ENCODE results near the gene DRAXIN.

Gene DRAXIN

GRCh38 chr1:11712285-11712684 is 20.8 kb downstream of the DRAXIN start:
- DNase-seq: no peak

- no peak for DNase-seq
Measured at GRCh38 chr1:11713095-11713494, 21.6 kb downstream of the DRAXIN start.

- no peak for DNase-seq
Measured at GRCh38 chr1:11714831-11715575, 23.5 kb downstream of the DRAXIN start.

GRCh38 chr1:11719313-11720032 is 28.0 kb downstream of the DRAXIN start:
- peak; percentile 83 for DNase-seq

GRCh38 chr1:11720033-11720376 is 28.5 kb downstream of the DRAXIN start:
- no peak for DNase-seq

- DNase-seq: no peak
Measured at GRCh38 chr1:11720525-11720924, 29.0 kb downstream of the DRAXIN start.

GRCh38 chr1:11721311-11721710 is 29.8 kb downstream of the DRAXIN start:
- no peak for DNase-seq

- DNase-seq: no peak
Measured at GRCh38 chr1:11722538-11722937, 31.0 kb downstream of the DRAXIN start.

- DNase-seq: no peak
Measured at GRCh38 chr1:11725616-11726015, 34.1 kb downstream of the DRAXIN start.

- no peak for DNase-seq
Measured at GRCh38 chr1:11727119-11727518, 35.6 kb downstream of the DRAXIN start.

GRCh38 chr1:11728126-11728806 is 36.8 kb downstream of the DRAXIN start:
- no peak for DNase-seq

GRCh38 chr1:11729155-11729497 is 37.6 kb downstream of the DRAXIN start:
- no peak for DNase-seq

GRCh38 chr1:11729498-11730428 is 38.3 kb downstream of the DRAXIN start:
- no peak for DNase-seq

GRCh38 chr1:11730429-11730891 is 39.0 kb downstream of the DRAXIN start:
- peak in 1 of 2 experiments; percentile 9 for DNase-seq

GRCh38 chr1:11731691-11732283 is 40.3 kb downstream of the DRAXIN start:
- DNase-seq: peak in 1 of 2 experiments; percentile 32

GRCh38 chr1:11733306-11733705 is 41.8 kb downstream of the DRAXIN start:
- no peak for DNase-seq

GRCh38 chr1:11735531-11735853 is 44.0 kb downstream of the DRAXIN start:
- DNase-seq: no peak

- DNase-seq: peak; percentile 81 to 83
Measured at GRCh38 chr1:11735854-11736745, 44.6 kb downstream of the DRAXIN start, which contains the start of gene AGTRAP. Gene AGTRAP, plus strand, starts transcription at chr1:11736136. Its CDS starts 73 bp downstream, at chr1:11736209.

- DNase-seq: peak; percentile 22 to 25
Measured at GRCh38 chr1:11736746-11737639, 45.5 kb downstream of the DRAXIN start.

GRCh38 chr1:11738096-11738495 is 46.6 kb downstream of the DRAXIN start:
- DNase-seq: no peak
